ENCODE measurements around the gene LPIN2.
A peak's percentile ranks its signal among the peaks of the same experiment; 100 is the strongest.

Gene LPIN2

GRCh38 chr18:2967820-2968219 lies 45.1 kb downstream of the LPIN2 start:
- peak overlapping the region in 1 of 2 experiments; percentile 80 for H2BK12ac ChIP-seq (ENCODE audit: low read length in 2 of 2)
- DNase-seq, result no peak
- no peak overlapping the region for H2BK5ac ChIP-seq (ENCODE audit: low read depth, low read length, poor library complexity, severe bottlenecking)
- no peak overlapping the region for H4K91ac ChIP-seq (ENCODE audit: low read length)
- H3K18ac ChIP-seq (ENCODE audit: low read depth in 1 of 2, low read length in 2 of 2), result peak overlapping the region in 1 of 2 experiments; percentile 31
- no peak overlapping the region for H3K4me2 ChIP-seq (ENCODE audit: low read length, poor library complexity, severe bottlenecking)
- no peak overlapping the region for H2BK120ac ChIP-seq (ENCODE audit: low read depth, low read length)
- H2BK15ac ChIP-seq (ENCODE audit: low read depth, poor library complexity, severe bottlenecking), result no peak overlapping the region
- no peak overlapping the region for H4K8ac ChIP-seq (ENCODE audit: low read length)
- H2AK5ac ChIP-seq (ENCODE audit: low read length, severe bottlenecking), result peak overlapping the region; percentile 20
- no peaks in the 10 kb centered on the region for H3K9me3 ChIP-seq (ENCODE audit: control insufficient read depth, low read length)
- no peak overlapping the region for H2AFZ ChIP-seq (ENCODE audit: low read depth, low read length)
- H3K36me3 ChIP-seq (ENCODE audit: control insufficient read depth in 1 of 2, insufficient read depth in 2 of 2, low read depth in 1 of 2, low read length in 2 of 2), result peaks cover 0 to 3% of the 10 kb centered on the region in 2 experiments
- no peak overlapping the region for H3K14ac ChIP-seq (ENCODE audit: low read length in 2 of 2)
- H3K4ac ChIP-seq (ENCODE audit: low read depth in 1 of 2, low read length in 2 of 2), result no peak overlapping the region
- peaks cover 18% of the 10 kb centered on the region for H3K4me1 ChIP-seq (ENCODE audit: control insufficient read depth, insufficient read depth, low read depth, low read length)
- no peaks in the 10 kb centered on the region for H3K27me3 ChIP-seq (ENCODE audit: control insufficient read depth in 1 of 2, insufficient read depth in 1 of 2, low read length in 2 of 2)
- no peak overlapping the region for H3K27ac ChIP-seq (ENCODE audit: low read length, poor library complexity, severe bottlenecking)
- no peak overlapping the region for H3K23ac ChIP-seq (ENCODE audit: low read length in 2 of 2)
- peaks cover 27% of the 10 kb centered on the region for H3K79me1 ChIP-seq (replicated peaks; ENCODE audit: low read length, poor library complexity, severe bottlenecking)
- no peak overlapping the region for H3K4me3 ChIP-seq (ENCODE audit: insufficient read depth in 1 of 2, low read depth in 1 of 2, low read length in 2 of 2)
- no peak overlapping the region for H3K9ac ChIP-seq (ENCODE audit: low read length)
- 74% methylated on average over 8 of the region's 8 CpGs for WGBS

GRCh38 chr18:2967357-2967756 lies 45.6 kb downstream of the LPIN2 start:
- H3K36me3 ChIP-seq (ENCODE audit: control insufficient read depth in 1 of 2, insufficient read depth in 2 of 2, low read depth in 1 of 2, low read length in 2 of 2), result peaks cover 0 to 3% of the 10 kb centered on the region in 2 experiments
- H3K79me1 ChIP-seq (replicated peaks; ENCODE audit: low read length, poor library complexity, severe bottlenecking), result peaks cover 27% of the 10 kb centered on the region
- 92% methylated on average over 11 of the region's 11 CpGs for WGBS
- peaks cover 17% of the 10 kb centered on the region for H3K4me1 ChIP-seq (ENCODE audit: control insufficient read depth, insufficient read depth, low read depth, low read length)
- H3K27me3 ChIP-seq (ENCODE audit: control insufficient read depth in 1 of 2, insufficient read depth in 1 of 2, low read length in 2 of 2), result no peaks in the 10 kb centered on the region
- H3K9me3 ChIP-seq (ENCODE audit: control insufficient read depth, low read length), result no peaks in the 10 kb centered on the region
- H3K14ac ChIP-seq (ENCODE audit: low read length in 2 of 2), result no peak overlapping the region
- no peak overlapping the region for H4K91ac ChIP-seq (ENCODE audit: low read length)
- no peak overlapping the region for H2BK12ac ChIP-seq (ENCODE audit: low read length in 2 of 2)
- no peak overlapping the region for H2BK15ac ChIP-seq (ENCODE audit: low read depth, poor library complexity, severe bottlenecking)
- H2AK5ac ChIP-seq (ENCODE audit: low read length, severe bottlenecking), result peak overlapping the region; percentile 58
- no peak overlapping the region for H3K23ac ChIP-seq (ENCODE audit: low read length in 2 of 2)
- H3K4me3 ChIP-seq (ENCODE audit: insufficient read depth in 1 of 2, low read depth in 1 of 2, low read length in 2 of 2), result no peak overlapping the region
- H2BK120ac ChIP-seq (ENCODE audit: low read depth, low read length), result no peak overlapping the region
- no peak overlapping the region for H3K27ac ChIP-seq (ENCODE audit: low read length, poor library complexity, severe bottlenecking)
- no peak overlapping the region for H2AFZ ChIP-seq (ENCODE audit: low read depth, low read length)
- H3K4me2 ChIP-seq (ENCODE audit: low read length, poor library complexity, severe bottlenecking), result no peak overlapping the region
- H2BK5ac ChIP-seq (ENCODE audit: low read depth, low read length, poor library complexity, severe bottlenecking), result no peak overlapping the region
- DNase-seq, result no peak
- no peak overlapping the region for H4K8ac ChIP-seq (ENCODE audit: low read length)
- peak overlapping the region in 1 of 2 experiments; percentile 56 for H3K4ac ChIP-seq (ENCODE audit: low read depth in 1 of 2, low read length in 2 of 2)
- no peak overlapping the region for H3K9ac ChIP-seq (ENCODE audit: low read length)
- peak overlapping the region in 1 of 2 experiments; percentile 48 for H3K18ac ChIP-seq (ENCODE audit: low read depth in 1 of 2, low read length in 2 of 2)

- Histone ChIP-seq H3K14ac (ENCODE audit: low read length in 2 of 2) (no peak overlapping the region), H3K4me3 (ENCODE audit: insufficient read depth in 1 of 2, low read depth in 1 of 2, low read length in 2 of 2) (no peak overlapping the region), H3K4me2 (ENCODE audit: low read length, poor library complexity, severe bottlenecking) (no peak overlapping the region), H2BK120ac (ENCODE audit: low read depth, low read length) (no peak overlapping the region), H3K9ac (ENCODE audit: low read length) (no peak overlapping the region), H3K4me1 (ENCODE audit: control insufficient read depth, insufficient read depth, low read depth, low read length) (peaks cover 18% of the 10 kb centered on the region), H3K79me1 (replicated peaks; ENCODE audit: low read length, poor library complexity, severe bottlenecking) (peaks cover 27% of the 10 kb centered on the region), H2AK5ac (ENCODE audit: low read length, severe bottlenecking) (no peak overlapping the region), H2AFZ (ENCODE audit: low read depth, low read length) (no peak overlapping the region), H3K36me3 (ENCODE audit: control insufficient read depth in 1 of 2, insufficient read depth in 2 of 2, low read depth in 1 of 2, low read length in 2 of 2) (peaks cover 0 to 3% of the 10 kb centered on the region in 2 experiments), H4K91ac (ENCODE audit: low read length) (no peak overlapping the region), H3K27ac (ENCODE audit: low read length, poor library complexity, severe bottlenecking) (no peak overlapping the region), H3K18ac (ENCODE audit: low read depth in 1 of 2, low read length in 2 of 2) (no peak overlapping the region), H2BK12ac (ENCODE audit: low read length in 2 of 2) (peak overlapping the region in 1 of 2 experiments; percentile 29), H2BK15ac (ENCODE audit: low read depth, poor library complexity, severe bottlenecking) (no peak overlapping the region), H3K27me3 (ENCODE audit: control insufficient read depth in 1 of 2, insufficient read depth in 1 of 2, low read length in 2 of 2) (no peaks in the 10 kb centered on the region), H2BK5ac (ENCODE audit: low read depth, low read length, poor library complexity, severe bottlenecking) (no peak overlapping the region), H3K9me3 (ENCODE audit: control insufficient read depth, low read length) (no peaks in the 10 kb centered on the region), H4K8ac (ENCODE audit: low read length) (no peak overlapping the region), H3K23ac (ENCODE audit: low read length in 2 of 2) (no peak overlapping the region), H3K4ac (ENCODE audit: low read depth in 1 of 2, low read length in 2 of 2) (no peak overlapping the region)
- DNase-seq, result no peak
- 96% methylated on average over 4 of the region's 4 CpGs for WGBS
Observed at GRCh38 chr18:2966560-2966959, 46.4 kb downstream of the LPIN2 start.

GRCh38 chr18:2965797-2966196 lies 47.1 kb downstream of the LPIN2 start:
- Histone ChIP-seq H2BK15ac (ENCODE audit: low read depth, poor library complexity, severe bottlenecking) (no peak overlapping the region), H3K4me1 (ENCODE audit: control insufficient read depth, insufficient read depth, low read depth, low read length) (peaks cover 17% of the 10 kb centered on the region), H3K4me2 (ENCODE audit: low read length, poor library complexity, severe bottlenecking) (no peak overlapping the region), H3K27me3 (ENCODE audit: control insufficient read depth in 1 of 2, insufficient read depth in 1 of 2, low read length in 2 of 2) (no peaks in the 10 kb centered on the region), H3K9me3 (ENCODE audit: control insufficient read depth, low read length) (no peaks in the 10 kb centered on the region), H3K9ac (ENCODE audit: low read length) (no peak overlapping the region), H2BK12ac (ENCODE audit: low read length in 2 of 2) (no peak overlapping the region), H3K23ac (ENCODE audit: low read length in 2 of 2) (no peak overlapping the region), H3K36me3 (ENCODE audit: control insufficient read depth in 1 of 2, insufficient read depth in 2 of 2, low read depth in 1 of 2, low read length in 2 of 2) (peaks cover 0 to 3% of the 10 kb centered on the region in 2 experiments), H3K79me1 (replicated peaks; ENCODE audit: low read length, poor library complexity, severe bottlenecking) (peaks cover 25% of the 10 kb centered on the region), H3K27ac (ENCODE audit: low read length, poor library complexity, severe bottlenecking) (no peak overlapping the region), H3K18ac (ENCODE audit: low read depth in 1 of 2, low read length in 2 of 2) (no peak overlapping the region), H2BK5ac (ENCODE audit: low read depth, low read length, poor library complexity, severe bottlenecking) (no peak overlapping the region), H3K4ac (ENCODE audit: low read depth in 1 of 2, low read length in 2 of 2) (no peak overlapping the region), H2BK120ac (ENCODE audit: low read depth, low read length) (no peak overlapping the region), H4K8ac (ENCODE audit: low read length) (no peak overlapping the region), H4K91ac (ENCODE audit: low read length) (no peak overlapping the region), H2AK5ac (ENCODE audit: low read length, severe bottlenecking) (no peak overlapping the region), H3K4me3 (ENCODE audit: insufficient read depth in 1 of 2, low read depth in 1 of 2, low read length in 2 of 2) (no peak overlapping the region), H2AFZ (ENCODE audit: low read depth, low read length) (no peak overlapping the region), H3K14ac (ENCODE audit: low read length in 2 of 2) (no peak overlapping the region)
- no peak for DNase-seq
- WGBS, result 92% methylated on average over 4 of the region's 4 CpGs
